ENCODE results near the gene GPC6.

DNA sequence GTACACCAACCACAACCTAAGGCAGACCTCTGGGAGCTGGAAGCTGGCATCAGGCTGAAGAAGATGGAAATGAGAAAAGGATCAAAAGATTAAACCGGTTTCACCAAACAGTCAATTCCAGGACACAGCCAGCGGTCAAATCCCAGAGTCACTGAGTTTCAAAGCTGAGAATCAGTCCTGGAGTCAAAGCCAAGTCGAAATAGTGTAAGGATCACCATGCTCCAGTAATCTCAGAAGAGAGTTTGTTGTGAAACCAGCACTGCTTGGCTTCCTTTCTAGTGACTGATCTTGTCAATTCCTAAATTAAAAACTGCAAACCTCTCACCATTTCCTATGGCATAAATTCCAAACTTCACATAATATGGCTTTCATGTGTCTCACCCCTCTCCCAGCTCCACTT is 198.8 kb downstream of the GPC6 start:
- TF ChIP-seq ELF4 (IDR thresholded peaks at IDR 0.05) (no peak), SUZ12 (IDR thresholded peaks at IDR 0.05) (no peak), LEF1 (IDR thresholded peaks at IDR 0.05; ENCODE audit: borderline replicate concordance) (no peak), BHLHE40 (IDR thresholded peaks at IDR 0.05; ENCODE audit: borderline replicate concordance) (no peak), SP1 (IDR thresholded peaks at IDR 0.05) (no peak), FOXM1 (IDR thresholded peaks at IDR 0.05; ENCODE audit: borderline replicate concordance) (no peak), ARNT (IDR thresholded peaks at IDR 0.05) (no peak), FOXK2 (IDR thresholded peaks at IDR 0.05) (no peak), NFRKB (IDR thresholded peaks at IDR 0.05) (no peak), L3MBTL2 (conservative IDR thresholded peaks at IDR 0.05) (no peak)
- TF ChIP-seq, protein P1, sequence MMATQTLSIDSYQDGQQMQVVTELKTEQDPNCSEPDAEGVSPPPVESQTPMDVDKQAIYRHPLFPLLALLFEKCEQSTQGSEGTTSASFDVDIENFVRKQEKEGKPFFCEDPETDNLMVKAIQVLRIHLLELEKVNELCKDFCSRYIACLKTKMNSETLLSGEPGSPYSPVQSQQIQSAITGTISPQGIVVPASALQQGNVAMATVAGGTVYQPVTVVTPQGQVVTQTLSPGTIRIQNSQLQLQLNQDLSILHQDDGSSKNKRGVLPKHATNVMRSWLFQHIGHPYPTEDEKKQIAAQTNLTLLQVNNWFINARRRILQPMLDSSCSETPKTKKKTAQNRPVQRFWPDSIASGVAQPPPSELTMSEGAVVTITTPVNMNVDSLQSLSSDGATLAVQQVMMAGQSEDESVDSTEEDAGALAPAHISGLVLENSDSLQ (IDR thresholded peaks at IDR 0.05): no peak
